Germinal center (tissue), 1 donor: ENCODE measurements around the gene CNGB1.
"Not testable (repeated sequence)": the region's sequence is repeated elsewhere in the genome, so short reads cannot be mapped to it uniquely, and the experiment has no call there.

Source experiments
- DNase-seq: peaks from one replicate; pipeline ENCODE4 v3.0.0; 2012; ENCODE audit warnings: mixed read lengths, low spot score

Gene CNGB1

GRCh38 chr16:57997176-57997527 lies 26.2 kb upstream of the CNGB1 start:
- no peak for DNase-seq

GRCh38 chr16:57996406-57997175 lies 25.7 kb upstream of the CNGB1 start:
- no peak for DNase-seq

DNA sequence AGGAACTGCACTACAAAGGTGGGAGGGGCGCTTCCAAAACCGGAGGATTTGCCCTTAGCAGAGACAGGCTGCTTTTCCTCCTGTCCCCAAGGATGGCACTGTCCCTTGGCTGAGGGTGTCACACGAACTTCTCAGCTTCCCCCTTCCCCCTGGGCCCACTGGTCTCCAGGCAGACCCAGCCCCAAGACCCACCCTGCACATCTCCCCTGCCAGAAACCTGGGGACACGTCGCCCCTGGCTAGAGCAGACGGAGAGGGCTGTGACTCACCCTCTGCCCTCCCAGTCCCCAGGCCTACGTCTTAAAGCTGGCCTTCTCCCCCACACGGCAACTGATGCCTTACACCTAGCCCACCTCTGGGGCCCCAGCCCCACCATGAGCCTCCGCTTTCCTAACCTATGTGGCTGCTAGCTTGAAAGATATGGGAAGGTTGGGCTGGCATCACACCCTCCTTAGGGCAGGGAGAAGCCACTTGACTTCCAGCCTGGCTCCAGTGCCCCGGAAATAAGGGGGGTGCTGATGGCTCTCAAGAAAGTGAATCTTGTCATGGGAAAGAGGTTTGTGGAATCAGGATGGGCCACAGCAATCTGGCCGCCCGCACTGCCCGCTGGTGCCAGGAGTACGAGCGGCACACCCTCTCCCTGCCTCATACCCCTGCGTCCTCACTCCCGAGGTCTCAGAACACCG lies 24.9 kb upstream of the CNGB1 start:
- DNase-seq = no peak

GRCh38 chr16:57994778-57995177 lies 23.9 kb upstream of the CNGB1 start:
- no peak for DNase-seq

DNA sequence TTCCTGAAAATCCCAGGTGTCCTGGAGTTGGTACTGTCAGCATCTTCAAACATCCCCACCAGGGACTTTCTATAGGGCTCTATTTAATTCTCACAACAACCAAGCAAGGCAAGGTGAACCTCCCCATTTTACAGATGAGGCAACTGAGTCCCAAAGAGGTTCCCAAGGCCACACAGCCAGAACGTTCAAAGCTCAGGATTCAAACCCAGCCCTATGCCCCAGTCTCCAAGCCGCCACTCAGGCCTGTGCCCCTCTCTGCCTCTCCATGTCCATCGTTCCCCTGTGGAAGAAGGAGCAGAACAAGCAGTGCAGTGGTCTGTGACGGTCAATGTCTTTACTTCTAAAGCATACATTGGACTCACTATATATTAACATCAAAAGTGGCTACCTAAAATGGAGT lies 23.4 kb upstream of the CNGB1 start:
- DNase-seq = no peak

GRCh38 chr16:57993897-57994296 lies 23.0 kb upstream of the CNGB1 start:
- no peak for DNase-seq

DNA sequence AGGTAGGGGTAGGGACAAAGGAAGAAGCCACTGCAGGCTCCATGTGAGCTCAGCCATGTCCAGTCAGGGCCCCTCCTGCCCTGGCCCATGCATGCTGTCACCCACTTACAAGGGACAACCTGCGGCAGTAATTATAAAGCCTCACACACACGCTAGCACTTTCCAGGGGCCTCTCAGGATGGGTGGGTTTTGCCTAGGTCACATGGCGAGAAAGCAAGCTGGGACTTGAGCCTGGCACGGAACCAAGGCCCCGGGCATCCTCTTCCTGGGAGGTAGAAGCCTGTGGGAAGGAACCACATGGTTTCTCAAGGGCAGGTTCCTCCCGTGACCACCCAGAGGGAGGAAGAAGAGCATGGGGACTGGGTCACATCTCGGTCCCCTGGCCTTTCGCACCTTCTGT lies 22.5 kb upstream of the CNGB1 start:
- DNase-seq = no peak

GRCh38 chr16:57992084-57992483 lies 21.2 kb upstream of the CNGB1 start:
- DNase-seq = no peak

GRCh38 chr16:57991551-57992059 lies 20.7 kb upstream of the CNGB1 start:
- no peak for DNase-seq

DNA sequence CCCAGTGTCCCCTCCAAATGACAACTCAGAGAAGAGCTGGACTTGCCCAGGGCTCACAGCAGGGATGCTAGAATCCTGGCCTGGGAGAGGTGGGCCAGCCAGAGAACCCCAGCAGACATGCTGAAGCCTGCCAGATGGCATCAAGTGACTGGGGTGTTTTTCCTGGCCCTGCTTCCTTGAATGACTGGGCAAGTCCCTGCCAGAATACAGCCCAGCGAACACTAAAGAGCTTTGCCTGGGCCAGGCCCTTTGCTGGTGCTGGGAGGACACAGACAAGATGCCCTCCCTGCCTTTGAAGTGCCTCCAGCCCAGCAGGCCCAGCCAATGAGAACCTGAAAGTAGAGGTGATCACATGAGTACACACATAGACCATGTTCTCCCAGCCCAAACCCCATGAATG lies 18.0 kb upstream of the CNGB1 start:
- no peak for DNase-seq

DNA sequence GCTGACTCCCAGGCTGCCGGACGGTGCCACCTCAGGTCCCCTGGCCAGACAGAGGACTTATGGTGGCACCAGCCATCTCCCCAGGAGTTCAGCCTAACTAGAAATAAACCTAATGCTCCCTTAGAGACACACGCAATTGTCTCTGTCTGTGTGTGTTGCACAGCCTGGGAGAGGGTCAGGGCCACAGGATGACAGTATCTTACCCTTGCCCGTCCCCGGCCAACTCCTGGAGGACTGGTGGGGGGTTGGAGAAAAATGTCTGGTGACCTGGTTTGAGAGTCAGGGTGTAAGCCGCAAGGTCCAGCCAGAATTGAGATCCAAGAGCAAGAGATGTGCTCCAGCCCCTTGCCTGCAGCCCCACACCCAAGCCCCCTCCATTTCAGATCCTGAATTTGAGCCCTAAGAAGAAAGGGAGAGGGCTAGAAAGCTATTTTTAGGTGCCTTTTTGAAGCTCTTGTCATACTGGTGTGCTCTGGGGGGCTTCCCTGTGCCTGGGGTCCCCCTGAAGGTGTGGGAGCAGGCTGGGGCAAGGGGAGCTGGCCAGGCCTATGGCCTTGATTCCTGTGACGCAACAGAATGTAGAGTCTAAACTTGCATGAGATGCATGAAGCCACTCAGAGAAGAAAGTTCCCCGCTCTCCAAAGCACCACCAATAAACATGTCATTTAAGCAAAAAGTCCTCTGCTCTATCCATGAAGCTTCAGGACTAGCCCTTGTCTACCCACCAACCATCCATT lies 16.7 kb upstream of the CNGB1 start:
- no peak for DNase-seq

- DNase-seq = no peak
Measured at GRCh38 chr16:57986196-57986595, 15.3 kb upstream of the CNGB1 start.

DNA sequence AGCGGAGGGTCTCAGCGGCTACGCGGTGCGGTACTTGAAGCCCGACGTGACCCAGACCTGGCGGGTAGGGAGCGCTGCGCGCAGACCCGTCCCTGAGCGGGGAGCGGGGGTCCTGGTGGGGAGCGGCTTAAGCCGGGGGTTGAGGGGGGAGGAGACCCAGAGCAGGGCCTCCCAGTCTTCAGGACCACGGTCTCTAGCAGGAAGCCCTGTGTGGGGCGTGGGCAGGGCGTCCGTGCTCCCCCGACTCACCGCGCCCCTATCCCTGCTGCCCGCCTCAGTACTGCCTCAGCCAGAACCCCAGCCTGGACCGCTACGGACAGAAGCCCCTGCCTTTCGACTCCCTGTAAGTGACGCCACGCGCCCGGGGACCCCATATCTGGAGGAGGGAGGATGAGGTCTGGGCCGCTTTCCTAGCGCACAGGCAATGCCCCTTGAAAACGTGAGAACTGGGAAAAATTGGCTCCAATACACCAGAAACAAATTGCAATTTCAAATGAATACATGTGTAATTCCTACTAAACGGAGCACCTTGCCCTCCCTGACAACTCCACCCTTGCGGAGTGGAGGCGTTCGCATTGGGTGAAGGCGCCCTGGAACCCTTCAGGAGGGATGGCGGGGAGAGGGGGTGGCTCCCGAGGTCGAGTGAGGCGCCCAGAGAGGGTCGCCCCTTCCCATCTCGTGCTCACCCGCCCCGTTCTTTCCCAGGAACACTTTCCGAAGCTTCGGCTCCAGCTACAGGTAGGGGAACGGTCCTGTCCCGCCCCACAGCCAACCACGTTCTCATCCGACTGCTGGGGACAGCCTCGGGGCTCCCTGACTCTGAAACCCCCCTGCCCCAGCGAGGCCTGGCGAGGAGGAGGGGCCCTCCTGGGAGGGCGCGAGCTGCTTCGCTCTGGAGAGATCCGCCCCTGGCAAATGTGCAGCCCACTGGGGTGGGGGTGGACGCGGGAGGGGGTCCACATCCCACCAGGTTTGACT lies 14.6 kb upstream of the CNGB1 start:
- peak; percentile 58 for DNase-seq

DNA sequence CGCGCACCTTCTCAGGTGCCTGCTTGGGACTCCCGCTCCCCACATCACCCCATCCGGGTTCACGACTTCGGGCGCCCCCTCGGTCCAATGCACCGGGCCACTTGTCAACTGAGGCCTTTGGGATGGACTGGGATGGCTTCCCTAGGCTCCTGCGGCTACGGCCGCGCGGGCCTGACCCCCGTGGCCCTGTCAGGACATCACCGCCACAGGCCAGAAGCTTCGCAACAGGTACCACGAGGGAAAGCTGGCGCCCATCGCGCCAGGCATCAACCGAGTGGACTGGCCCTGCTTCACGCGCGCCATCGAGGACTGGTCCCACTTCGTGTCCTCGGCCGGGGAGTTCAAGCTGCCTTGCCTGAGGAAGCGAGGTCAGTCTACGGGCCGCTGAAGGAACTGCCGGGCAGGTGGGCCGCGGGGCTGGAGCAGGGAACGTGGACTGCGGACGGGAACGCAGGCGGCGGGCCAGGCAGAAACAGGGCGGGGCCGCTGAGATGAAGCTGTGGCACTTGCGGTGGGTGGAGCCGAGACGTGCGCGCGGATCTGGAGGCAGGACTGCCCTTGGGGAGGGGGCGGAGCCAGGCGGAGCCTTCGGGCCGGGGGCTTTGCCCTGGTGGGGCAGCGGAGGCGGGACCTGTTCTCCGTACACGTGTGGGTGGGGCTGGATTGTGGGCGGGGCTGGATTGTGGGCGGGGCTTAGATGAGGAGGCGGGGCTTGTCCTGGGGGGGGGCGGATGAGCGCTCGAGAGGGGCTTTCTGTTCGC lies 13.7 kb upstream of the CNGB1 start:
- DNase-seq = peak; percentile 91

DNA sequence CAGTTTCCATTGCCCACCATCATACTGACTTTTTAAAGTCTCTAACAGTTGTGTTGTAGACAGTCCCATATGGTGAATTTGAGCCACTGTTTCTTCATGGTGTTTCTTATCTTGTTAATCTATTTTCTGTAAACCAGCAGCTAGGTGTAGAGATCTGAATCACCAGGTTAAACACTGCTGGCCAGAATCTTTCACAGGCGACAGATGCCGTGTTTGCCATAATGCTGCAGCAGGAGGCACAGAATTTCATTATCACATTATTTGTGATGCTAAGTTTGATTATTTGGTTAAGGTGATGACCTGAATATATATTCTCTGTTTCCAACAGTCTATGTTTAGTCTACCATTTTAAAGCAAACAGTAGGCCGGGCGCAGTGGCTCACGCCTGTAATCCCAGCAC lies 11.5 kb upstream of the CNGB1 start:
- no peak for DNase-seq

DNA sequence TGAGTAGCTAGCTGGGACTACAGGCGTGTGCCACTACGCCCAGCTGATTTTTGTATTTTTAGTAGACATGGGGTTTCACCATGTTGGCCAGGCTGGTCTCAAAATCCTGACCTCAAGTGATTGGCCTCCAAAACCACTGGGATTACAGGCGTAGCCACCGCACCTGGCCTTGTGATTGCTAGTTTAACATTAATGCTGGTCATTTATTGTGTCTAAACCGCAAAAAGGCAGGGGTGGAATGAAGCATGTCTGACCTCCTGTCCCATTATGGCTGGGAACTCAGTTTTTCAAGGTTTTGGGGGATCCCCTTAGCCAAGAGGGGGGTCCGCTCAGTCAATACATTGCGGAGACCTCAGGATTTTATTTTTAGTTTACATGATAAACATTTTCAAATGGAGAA lies 10.7 kb upstream of the CNGB1 start:
- DNase-seq = no peak

DNA sequence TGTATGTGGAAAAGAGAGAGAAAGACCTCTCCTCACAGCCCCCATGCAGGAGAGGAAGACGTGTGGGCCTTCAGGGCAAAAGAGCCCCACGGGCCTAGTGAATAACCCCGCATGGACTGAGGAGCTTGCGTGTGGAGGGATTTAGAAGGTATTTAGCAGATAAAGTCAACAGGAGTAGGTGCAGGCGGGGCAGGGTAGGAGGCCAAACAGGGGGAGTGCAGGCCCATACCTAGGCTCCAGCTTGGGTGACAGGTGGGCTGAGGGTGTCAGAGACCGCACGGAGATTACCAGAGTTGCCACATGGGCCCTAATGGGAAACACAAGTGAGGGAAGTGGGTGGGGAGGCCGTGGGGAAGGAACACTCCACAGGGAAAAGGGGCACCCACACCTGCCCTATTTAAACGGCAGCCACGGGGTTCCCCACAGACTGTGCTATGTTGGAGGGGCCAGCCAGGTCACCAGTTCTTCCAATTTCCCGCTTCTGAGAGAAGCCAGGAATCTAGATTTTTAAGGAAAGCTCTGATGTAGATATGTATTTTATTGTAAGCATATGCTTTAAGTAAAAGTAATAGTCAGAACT lies 8.2 kb upstream of the CNGB1 start:
- no peak for DNase-seq

DNA sequence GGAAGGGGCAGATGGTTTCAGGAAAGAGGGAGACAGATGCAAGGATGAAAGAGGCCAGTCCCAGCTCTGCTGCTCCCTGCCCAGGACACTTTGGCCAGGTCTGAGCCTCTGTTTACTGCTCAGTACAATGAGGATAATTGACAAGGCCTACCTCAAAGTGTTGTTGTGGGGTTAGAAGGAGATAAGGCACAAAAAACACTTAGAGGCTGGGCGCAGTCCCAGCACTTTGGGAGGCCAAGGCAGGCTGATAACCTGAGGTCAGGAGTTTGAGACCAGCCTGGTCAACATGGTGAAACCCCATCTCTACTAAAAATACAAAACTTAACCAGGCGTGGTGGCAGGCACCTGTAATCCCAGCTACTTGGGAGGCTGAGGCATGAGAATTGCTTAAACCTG lies 7.1 kb upstream of the CNGB1 start:
- DNase-seq = not testable (repeated sequence)

GRCh38 chr16:57977418-57978069 lies 6.6 kb upstream of the CNGB1 start:
- DNase-seq = no peak

GRCh38 chr16:57976331-57976796 lies 5.4 kb upstream of the CNGB1 start:
- DNase-seq = no peak
